GM21381 (cell line): ENCODE measurements around the gene ATXN1.

Experiments
- ATAC-seq: cut with Tn5 transposase; IDR thresholded peaks from one replicate; pipeline ENCODE4 v1.9.1; 2021; ENCODE audit warnings: mild to moderate bottlenecking, moderate library complexity; ENCODE audit not compliant: unreplicated experiment

ATXN1 gene

DNA sequence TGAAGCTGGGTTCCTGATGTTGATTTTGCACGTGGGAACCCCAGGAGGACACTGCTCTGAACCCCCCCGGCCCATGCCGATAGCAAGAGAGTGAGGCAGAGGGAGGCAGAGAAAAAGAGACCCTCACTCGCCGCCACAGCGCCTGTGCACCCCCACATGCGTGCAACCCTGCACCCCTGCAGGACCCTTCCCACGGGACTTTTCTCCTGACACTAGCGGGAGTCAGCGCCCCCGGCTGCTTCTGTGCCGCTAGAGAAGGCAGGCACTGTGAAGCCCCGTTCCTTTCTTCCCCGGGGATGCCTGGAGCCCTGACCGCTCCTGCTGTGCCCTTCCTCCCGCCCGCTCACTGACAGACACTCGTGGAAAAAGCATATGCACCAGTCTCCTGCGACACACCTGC is 455.5 kb downstream of the ATXN1 start:
- ATAC-seq: peak; percentile 19

GRCh38 chr6:16305246-16305725 is 456.0 kb downstream of the ATXN1 start:
- ATAC-seq: peak; percentile 78

DNA sequence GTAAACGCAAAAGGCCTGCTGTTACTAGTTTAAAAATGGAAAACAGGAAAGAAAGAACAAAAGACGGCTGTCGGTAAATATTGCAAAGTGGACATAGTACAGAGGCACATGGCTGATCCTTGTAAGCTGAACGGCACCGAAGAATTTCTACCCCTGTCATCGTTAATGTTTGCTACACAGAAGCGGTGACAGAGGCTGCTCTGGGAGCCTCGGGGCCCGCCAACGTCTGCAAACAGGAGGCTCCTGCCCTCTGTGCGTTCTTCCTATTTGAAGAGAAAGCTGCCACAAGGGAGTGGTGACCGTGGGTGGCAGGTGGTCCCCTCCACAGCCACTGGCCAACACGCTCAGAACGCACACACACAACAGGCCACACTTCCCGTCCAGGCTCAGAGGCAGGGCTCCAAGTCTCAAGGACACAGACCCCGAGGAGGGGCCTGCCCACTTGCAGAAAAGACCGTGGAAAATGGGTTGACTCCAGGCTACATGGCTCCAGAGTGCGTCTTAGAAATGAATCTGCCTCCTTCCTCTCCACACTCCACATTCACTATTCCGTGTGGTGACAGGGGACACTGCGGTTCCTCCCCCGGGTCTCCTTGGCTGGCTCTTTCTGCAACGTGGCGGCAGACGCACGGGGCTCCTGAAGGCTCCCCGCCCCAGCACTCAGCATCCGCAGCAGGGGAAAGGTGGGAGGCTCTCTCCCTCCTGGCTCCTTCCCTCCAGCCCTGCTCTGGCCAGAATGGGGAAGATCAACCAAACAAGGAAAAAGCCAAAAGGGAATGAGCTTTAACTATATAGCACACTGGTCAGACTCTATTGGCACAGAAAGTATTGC is 458.3 kb downstream of the ATXN1 start:
- no peak for ATAC-seq

- ATAC-seq: no peak
Observed at GRCh38 chr6:16301511-16301910, 459.7 kb downstream of the ATXN1 start.

- no peak for ATAC-seq
Observed at GRCh38 chr6:16299861-16300260, 461.4 kb downstream of the ATXN1 start.

GRCh38 chr6:16296061-16296670 is 465.1 kb downstream of the ATXN1 start:
- ATAC-seq: no peak

DNA sequence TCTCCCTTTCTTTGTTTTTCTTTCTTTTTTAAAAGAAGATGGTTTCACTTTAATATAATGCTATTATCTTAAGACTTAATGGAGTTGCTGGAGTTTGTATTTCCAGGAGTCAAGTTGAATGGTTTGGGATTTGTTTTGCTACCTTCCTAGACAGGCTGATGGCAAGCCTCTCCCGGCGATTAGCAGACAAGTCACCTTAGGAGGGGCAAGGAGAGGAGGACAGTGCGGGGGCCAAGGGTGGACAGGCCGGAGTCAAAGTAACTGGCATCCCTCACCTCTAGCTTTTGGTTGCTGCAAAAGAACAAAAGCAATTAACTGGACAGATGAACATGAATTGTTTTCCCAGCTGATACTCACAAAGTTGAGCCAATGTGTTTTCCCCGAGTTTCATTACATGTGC is 465.8 kb downstream of the ATXN1 start:
- ATAC-seq: no peak

DNA sequence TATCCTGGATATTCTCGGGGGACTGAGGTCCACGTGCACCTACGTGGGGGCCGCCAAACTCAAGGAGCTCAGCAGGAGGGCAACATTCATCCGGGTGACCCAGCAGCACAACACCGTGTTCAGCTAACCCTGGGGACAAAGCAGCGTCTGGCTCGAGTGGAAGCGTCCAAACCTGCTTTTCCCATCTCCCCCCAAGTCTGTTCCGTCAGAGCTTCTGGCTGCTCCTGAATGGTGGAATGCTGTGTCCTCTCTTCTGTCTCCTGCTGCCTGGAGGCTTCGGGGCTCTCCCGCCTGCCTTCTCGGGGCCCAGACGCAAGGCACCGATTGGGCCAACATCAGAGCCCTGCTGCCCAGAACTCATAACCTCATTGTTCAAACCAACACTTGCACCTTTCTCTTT is 466.2 kb downstream of the ATXN1 start:
- ATAC-seq: no peak

- ATAC-seq: no peak
Observed at GRCh38 chr6:16294371-16294770, 466.9 kb downstream of the ATXN1 start.

DNA sequence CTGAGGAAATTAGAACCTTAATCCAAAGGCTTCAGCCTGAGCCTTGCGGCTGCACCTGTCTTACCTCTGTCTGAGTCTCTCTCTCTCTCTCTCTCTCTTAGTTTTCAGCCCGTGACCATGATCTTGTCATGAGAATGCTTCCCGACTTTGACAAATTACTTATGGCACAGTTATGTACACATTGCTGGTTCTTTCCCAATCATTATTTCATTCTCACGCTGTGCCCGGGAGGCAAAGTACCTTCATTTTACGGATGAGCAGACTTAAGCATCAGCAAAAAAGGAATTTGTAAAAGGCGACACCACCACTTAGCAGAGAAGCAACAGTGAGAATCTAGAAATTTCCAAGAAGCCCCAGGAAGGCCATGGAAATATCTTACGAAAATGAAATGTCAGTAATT is 468.3 kb downstream of the ATXN1 start:
- no peak for ATAC-seq

- ATAC-seq: no peak
Observed at GRCh38 chr6:16292432-16292831, 468.8 kb downstream of the ATXN1 start.

- ATAC-seq: no peak
Observed at GRCh38 chr6:16291739-16292138, 469.5 kb downstream of the ATXN1 start.

DNA sequence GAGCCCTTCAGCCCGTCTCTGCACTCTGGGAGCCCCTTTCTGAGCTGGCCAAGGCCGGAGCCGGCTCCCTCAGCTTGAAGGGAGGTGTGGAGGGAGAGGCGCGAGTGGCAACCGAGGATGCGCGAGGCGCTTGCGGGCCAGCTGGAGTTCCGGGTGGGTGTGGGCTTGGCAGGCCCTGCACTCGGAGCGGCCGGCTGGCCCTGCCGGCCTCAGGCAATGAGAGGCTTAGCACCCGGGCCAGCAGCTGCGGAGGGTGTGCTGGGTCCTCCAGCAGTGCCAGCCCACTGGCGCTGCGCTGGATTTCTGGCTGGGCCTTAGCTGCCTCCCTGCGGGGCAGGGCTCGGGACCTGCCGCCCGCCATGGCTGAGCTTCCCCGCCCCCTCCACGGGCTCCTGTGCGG is 473.1 kb downstream of the ATXN1 start:
- no peak for ATAC-seq

DNA sequence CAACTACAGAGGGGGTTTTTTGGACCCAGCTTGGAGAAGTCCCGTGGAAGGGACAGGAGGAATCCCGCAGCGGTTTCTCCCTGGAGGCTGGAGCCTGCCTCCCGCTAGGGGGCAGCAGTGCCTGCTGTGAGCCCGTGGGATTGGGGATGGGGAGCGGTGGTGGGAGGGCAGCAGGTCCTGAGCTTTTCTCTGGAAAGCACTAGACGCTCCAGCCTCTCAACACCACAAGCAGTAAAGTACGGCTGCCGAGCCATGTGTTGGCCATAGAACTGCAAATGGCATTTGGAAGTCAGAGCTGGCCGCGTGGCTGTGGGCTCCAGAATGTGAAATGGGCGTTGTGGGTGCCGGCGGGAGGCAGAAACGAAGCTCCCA is 475.1 kb downstream of the ATXN1 start:
- no peak for ATAC-seq

DNA sequence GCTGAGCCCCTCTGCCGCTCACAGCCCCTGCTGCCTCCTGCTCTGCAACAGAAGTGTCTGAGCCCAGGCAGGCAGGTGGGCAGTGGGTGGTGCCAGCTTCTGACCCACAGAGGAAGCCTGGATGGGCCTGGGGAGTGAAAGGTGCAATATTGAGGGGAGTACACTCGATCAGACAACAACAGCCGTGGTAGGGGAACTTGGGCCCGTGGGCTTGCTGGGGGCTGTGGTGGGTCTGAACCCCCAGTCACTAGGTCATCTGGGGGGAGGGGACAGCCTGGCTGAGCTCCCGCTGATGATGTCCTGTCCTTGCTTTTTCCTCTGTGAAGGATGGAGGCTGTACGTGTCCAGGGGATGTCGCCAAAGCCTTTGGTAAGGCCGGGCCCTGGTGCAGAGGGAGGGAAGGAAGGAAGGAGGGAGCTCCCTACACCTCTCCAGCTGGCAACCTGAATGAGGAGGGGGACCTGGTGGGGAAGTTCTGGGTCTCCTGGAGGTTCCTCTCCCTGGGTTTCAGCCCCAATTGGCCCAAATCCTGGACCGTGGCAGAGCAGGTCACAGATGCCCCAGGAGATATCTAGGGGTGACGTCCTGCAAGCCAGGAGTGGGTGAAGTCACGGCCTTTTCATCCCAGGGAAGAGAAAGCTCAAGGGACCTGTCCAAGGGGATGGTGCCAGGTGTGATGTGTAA is 475.7 kb downstream of the ATXN1 start:
- no peak for ATAC-seq

DNA sequence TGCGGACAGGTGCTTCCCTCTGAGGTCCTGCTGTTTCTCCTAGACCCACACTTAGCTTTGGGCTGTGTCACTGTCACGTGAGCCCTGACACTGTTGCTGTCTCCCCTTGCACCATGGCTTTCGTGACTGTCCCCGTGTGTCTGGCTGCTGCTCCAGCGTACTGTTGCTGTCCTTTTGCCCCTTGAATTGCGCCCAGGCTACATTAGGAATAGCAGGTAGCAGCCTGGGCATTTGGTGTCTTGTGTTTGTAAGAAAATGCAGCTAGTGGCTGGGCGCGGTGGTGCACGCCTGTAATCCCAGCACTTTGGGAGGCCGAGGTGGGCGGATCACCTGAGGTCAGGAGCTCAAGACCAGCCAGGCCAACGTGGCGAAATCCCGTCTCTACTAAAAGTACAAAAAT is 476.8 kb downstream of the ATXN1 start:
- no peak for ATAC-seq

DNA sequence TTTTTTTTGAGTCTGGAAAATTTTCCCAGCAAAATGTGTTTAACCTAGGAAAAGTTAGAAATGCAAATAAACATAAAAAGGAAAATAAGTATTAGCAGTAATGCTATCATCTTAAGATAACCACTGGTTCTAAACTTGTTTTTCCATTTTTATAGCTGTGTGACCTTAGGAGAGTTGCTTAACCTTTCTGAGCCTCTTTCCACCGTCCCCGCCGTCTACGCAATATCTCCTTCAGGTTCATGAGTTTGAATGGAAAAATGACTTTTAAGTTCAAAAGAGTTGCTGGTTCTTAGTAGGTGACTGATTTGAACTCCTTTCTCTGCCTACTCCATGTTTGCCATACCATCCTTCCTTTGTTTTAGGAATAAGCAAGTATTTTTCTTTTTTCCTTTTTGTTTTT is 478.9 kb downstream of the ATXN1 start:
- ATAC-seq: no peak

DNA sequence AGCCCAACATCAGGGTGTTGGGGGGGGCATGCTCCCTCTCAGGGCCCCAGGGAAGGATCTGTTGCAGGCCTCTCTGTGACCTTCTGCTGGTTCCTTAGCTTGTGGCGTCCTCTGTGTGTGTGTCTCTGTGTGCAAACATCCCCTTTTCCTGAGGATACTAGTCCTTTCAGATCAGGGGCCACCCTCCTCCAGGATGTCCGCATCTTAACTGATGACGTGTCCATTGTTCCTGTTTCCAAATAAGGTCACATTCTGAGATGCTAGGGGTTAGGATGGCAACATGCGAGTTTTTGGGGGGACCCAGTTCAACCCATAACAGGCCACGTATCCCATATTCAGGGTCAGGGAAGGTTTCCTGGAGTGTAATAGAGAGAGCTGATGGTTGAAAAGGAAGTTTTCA is 482.0 kb downstream of the ATXN1 start:
- no peak for ATAC-seq

- ATAC-seq: no peak
Observed at GRCh38 chr6:16278750-16279149, 482.5 kb downstream of the ATXN1 start.

GRCh38 chr6:16278048-16278724 is 483.1 kb downstream of the ATXN1 start:
- no peak for ATAC-seq
